Measurements from ENCODE around the gene FGF21.

Gene FGF21

DNA sequence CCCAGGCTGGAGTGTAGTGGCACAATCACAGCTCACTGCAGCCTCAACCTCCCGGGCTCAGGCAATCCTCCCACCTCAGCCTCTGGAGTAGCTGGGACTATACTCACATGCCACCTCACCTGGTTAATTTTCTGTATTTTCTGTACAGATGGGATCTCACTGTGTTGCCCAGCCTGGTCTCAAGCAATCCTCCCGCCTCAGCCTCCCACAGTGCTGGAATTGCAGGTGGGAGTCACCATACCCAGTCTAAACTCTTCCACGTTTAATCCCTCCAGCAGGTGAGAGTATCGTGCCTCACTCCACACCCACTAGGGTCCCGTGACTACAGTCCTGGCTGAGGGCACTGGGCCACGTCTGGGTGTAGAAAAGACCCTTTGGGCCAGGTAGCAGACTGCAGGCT, 39.0 kb downstream of the FGF21 start:
- Histone ChIP-seq H3K4me1 (ENCODE audit: control insufficient read depth, insufficient read depth, low read length) (no peaks in the 10 kb centered on the region), H3K27me3 (ENCODE audit: control insufficient read depth, insufficient read depth, low read length) (no peaks in the 10 kb centered on the region), H3K4me3 (ENCODE audit: low read length) (no peak overlapping the region), H3K9ac (ENCODE audit: low read length) (no peak overlapping the region), H3K27ac (ENCODE audit: low read depth, low read length) (peak overlapping the region; percentile 84), H3K36me3 (ENCODE audit: control insufficient read depth, insufficient read depth, low read length) (no peaks in the 10 kb centered on the region)

- Histone ChIP-seq H3K27ac (ENCODE audit: low read depth, low read length) (peak overlapping the region; percentile 84), H3K9ac (ENCODE audit: low read length) (peak overlapping the region; percentile 25), H3K4me1 (ENCODE audit: control insufficient read depth, insufficient read depth, low read length) (no peaks in the 10 kb centered on the region), H3K36me3 (ENCODE audit: control insufficient read depth, insufficient read depth, low read length) (no peaks in the 10 kb centered on the region), H3K27me3 (ENCODE audit: control insufficient read depth, insufficient read depth, low read length) (no peaks in the 10 kb centered on the region), H3K4me3 (ENCODE audit: low read length) (peak overlapping the region; percentile 90)
These were observed 39.8 kb downstream of the FGF21 start for GRCh38 chr19:48795055-48795684.

DNA sequence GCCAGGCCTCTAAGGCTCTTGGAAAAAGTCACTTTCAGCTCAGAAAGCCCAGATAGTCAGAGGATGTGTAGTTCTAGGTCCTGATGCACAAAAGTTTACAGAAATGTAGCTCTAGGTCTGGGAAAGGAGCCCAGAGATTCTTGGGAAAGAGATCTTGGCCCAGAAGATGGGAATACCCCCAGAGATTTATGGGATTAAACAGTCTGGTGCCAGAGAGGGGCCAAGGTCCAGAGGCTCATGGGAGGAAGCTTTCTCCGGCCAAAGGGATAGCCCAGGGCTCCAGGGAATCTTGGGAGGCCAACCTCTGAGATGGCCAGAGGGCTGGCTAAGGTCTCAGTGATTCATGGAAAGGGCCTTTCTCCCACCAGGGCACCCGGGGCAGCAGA, 40.4 kb downstream of the FGF21 start:
- H3K27me3 ChIP-seq (ENCODE audit: control insufficient read depth, insufficient read depth, low read length) = no peaks in the 10 kb centered on the region
- peak overlapping the region; percentile 84 for H3K27ac ChIP-seq (ENCODE audit: low read depth, low read length)
- no peaks in the 10 kb centered on the region for H3K4me1 ChIP-seq (ENCODE audit: control insufficient read depth, insufficient read depth, low read length)
- H3K4me3 ChIP-seq (ENCODE audit: low read length) = no peak overlapping the region
- no peak overlapping the region for H3K9ac ChIP-seq (ENCODE audit: low read length)
- H3K36me3 ChIP-seq (ENCODE audit: control insufficient read depth, insufficient read depth, low read length) = no peaks in the 10 kb centered on the region

GRCh38 chr19:48796298-48797083, 41.2 kb downstream of the FGF21 start:
- H3K9ac ChIP-seq (ENCODE audit: low read length) = no peak overlapping the region
- H3K36me3 ChIP-seq (ENCODE audit: control insufficient read depth, insufficient read depth, low read length) = no peaks in the 10 kb centered on the region
- H3K27ac ChIP-seq (ENCODE audit: low read depth, low read length) = peak overlapping the region; percentile 84
- no peak overlapping the region for H3K4me3 ChIP-seq (ENCODE audit: low read length)
- H3K4me1 ChIP-seq (ENCODE audit: control insufficient read depth, insufficient read depth, low read length) = no peaks in the 10 kb centered on the region
- H3K27me3 ChIP-seq (ENCODE audit: control insufficient read depth, insufficient read depth, low read length) = no peaks in the 10 kb centered on the region

DNA sequence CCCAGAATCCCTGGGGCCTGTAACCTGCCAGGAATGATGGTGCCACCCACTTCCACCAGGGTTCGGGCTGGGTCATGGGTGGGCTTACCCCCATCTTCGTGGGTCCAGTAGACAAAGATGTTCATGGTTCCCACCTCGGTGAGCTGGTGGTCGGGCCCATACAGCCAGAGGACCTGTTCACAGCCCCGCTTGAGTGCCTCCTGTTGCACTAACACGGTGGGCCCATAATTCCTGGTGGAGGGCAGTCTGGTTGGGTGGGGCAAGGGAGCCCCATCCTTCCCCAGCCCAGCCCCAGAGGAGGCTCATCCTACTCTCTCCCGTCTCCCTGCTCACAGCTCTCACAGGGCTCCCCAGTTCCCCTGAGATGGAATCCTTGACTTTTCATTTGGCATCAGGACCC, 41.8 kb downstream of the FGF21 start:
- Histone ChIP-seq H3K4me1 (ENCODE audit: control insufficient read depth, insufficient read depth, low read length) (no peaks in the 10 kb centered on the region), H3K9ac (ENCODE audit: low read length) (no peak overlapping the region), H3K27me3 (ENCODE audit: control insufficient read depth, insufficient read depth, low read length) (no peaks in the 10 kb centered on the region), H3K27ac (ENCODE audit: low read depth, low read length) (no peak overlapping the region), H3K36me3 (ENCODE audit: control insufficient read depth, insufficient read depth, low read length) (no peaks in the 10 kb centered on the region), H3K4me3 (ENCODE audit: low read length) (no peak overlapping the region)

DNA sequence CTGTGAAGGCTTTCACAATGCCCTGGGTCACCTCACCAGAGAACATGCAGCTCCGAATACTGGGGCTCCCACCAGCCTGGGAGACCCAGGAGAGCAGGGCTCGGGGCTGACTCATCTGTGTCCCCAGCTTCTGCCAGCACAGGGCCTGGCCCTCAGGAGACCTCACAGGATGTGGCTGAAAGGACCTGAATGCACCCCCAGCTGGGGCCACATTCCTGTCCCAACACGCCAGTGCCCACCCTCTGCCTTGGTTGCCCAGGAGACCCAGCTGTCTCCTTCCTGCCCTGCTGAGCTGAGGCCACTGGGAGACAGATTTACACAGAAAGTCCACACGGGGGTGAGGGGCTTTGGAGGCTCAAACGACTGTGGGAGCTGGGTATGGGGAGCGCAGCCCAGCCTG, 43.6 kb downstream of the FGF21 start:
- Histone ChIP-seq H3K36me3 (ENCODE audit: control insufficient read depth, insufficient read depth, low read length) (no peaks in the 10 kb centered on the region), H3K27me3 (ENCODE audit: control insufficient read depth, insufficient read depth, low read length) (no peaks in the 10 kb centered on the region), H3K4me1 (ENCODE audit: control insufficient read depth, insufficient read depth, low read length) (no peaks in the 10 kb centered on the region), H3K4me3 (ENCODE audit: low read length) (no peak overlapping the region), H3K27ac (ENCODE audit: low read depth, low read length) (no peak overlapping the region), H3K9ac (ENCODE audit: low read length) (no peak overlapping the region)

DNA sequence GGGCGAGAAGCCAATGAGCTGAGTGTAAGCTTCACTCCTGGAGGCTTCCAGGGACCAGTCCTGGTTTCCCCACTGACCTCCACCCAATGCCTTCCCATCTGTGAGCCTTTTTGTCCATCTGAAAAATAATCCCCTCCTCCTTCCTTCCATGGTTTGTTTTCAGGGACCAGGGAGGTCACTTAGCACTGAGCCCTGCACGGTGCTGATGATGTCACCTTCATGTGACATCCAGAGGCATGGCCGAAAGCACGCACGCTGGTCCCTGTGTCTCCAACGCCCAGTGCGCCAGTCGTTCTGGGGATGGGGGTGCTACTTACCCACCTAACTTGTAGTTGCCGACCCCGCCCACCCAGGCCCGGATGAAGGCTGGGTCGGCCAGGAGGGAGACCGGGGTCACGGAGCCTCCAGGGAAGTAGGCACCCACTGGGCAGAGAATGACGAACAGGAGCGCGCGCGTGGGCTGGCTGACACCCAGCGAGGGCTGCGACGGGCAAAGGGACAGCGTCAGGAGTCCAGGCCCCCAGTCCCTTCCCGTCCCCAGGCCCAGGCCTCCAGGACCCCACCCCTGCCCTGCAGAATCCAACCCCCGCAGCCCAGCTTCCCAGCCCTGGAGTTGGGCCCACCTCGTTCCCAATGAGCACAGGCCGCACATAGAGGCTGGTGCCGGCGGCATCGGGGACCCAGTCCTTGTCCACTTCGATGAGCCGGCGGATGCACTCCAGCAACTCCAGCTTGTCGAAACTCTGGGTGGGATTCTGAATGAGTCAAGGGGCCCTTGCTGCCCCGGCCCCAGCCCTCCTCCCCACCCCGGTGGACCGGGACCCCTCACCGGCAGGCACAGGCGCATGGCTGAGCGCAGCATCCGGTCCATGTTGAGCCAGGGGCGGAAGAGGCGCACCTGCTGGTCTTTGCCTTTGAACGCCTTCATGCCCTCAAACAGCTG, 44.3 kb downstream of the FGF21 start:
- Histone ChIP-seq H3K9ac (ENCODE audit: low read length) (no peak overlapping the region), H3K36me3 (ENCODE audit: control insufficient read depth, insufficient read depth, low read length) (no peaks in the 10 kb centered on the region), H3K4me1 (ENCODE audit: control insufficient read depth, insufficient read depth, low read length) (no peaks in the 10 kb centered on the region), H3K4me3 (ENCODE audit: low read length) (no peak overlapping the region), H3K27ac (ENCODE audit: low read depth, low read length) (no peak overlapping the region), H3K27me3 (ENCODE audit: control insufficient read depth, insufficient read depth, low read length) (no peaks in the 10 kb centered on the region)

- H3K27ac ChIP-seq (ENCODE audit: low read depth, low read length) = no peak overlapping the region
These were observed 47.3 kb downstream of the FGF21 start for GRCh38 chr19:48802623-48803022.

GRCh38 chr19:48804496-48804895, 49.2 kb downstream of the FGF21 start:
- no peaks in the 10 kb centered on the region for H3K27me3 ChIP-seq (ENCODE audit: control insufficient read depth, insufficient read depth, low read length)
- no peaks in the 10 kb centered on the region for H3K4me1 ChIP-seq (ENCODE audit: control insufficient read depth, insufficient read depth, low read length)
- H3K9ac ChIP-seq (ENCODE audit: low read length) = no peak overlapping the region
- no peak overlapping the region for H3K4me3 ChIP-seq (ENCODE audit: low read length)
- H3K36me3 ChIP-seq (ENCODE audit: control insufficient read depth, insufficient read depth, low read length) = no peaks in the 10 kb centered on the region
- H3K27ac ChIP-seq (ENCODE audit: low read depth, low read length) = no peak overlapping the region

More at GRCh38 chr19:48802623-48803022, 47.3 kb downstream of the FGF21 start:
- Histone ChIP-seq H3K27me3 (ENCODE audit: control insufficient read depth, insufficient read depth, low read length) (no peaks in the 10 kb centered on the region), H3K36me3 (ENCODE audit: control insufficient read depth, insufficient read depth, low read length) (no peaks in the 10 kb centered on the region), H3K4me3 (ENCODE audit: low read length) (no peak overlapping the region), H3K9ac (ENCODE audit: low read length) (no peak overlapping the region), H3K4me1 (ENCODE audit: control insufficient read depth, insufficient read depth, low read length) (no peaks in the 10 kb centered on the region)

DNA sequence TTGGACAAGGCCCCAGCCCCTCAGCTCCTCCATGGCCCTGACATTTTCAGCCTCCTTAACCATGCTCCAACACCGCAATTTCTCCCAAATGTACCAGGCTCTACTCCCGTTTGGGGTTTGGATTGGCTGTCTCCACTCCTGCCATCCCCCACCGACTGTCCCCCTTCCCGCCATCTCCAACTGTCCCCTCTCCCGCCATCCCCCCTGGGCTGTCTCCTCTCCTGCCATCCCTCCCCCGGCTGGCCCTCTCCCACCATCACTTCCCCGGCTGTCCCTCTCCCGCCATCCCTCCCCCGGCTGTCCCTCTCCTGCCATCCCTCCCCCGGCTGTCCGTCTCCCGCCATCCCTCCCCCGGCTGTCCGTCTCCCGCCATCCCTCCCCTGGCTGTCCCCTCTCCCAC, 50.1 kb downstream of the FGF21 start:
- Histone ChIP-seq H3K36me3 (ENCODE audit: control insufficient read depth, insufficient read depth, low read length) (no peaks in the 10 kb centered on the region), H3K27ac (ENCODE audit: low read depth, low read length) (no peak overlapping the region), H3K27me3 (ENCODE audit: control insufficient read depth, insufficient read depth, low read length) (no peaks in the 10 kb centered on the region), H3K9ac (ENCODE audit: low read length) (no peak overlapping the region), H3K4me3 (ENCODE audit: low read length) (no peak overlapping the region), H3K4me1 (ENCODE audit: control insufficient read depth, insufficient read depth, low read length) (no peaks in the 10 kb centered on the region)

- Histone ChIP-seq H3K4me3 (ENCODE audit: low read length) (no peak overlapping the region), H3K27ac (ENCODE audit: low read depth, low read length) (no peak overlapping the region), H3K9ac (ENCODE audit: low read length) (no peak overlapping the region), H3K4me1 (ENCODE audit: control insufficient read depth, insufficient read depth, low read length) (no peaks in the 10 kb centered on the region), H3K27me3 (ENCODE audit: control insufficient read depth, insufficient read depth, low read length) (no peaks in the 10 kb centered on the region), H3K36me3 (ENCODE audit: control insufficient read depth, insufficient read depth, low read length) (no peaks in the 10 kb centered on the region)
These were observed 51.1 kb downstream of the FGF21 start for GRCh38 chr19:48806518-48806817.

- Histone ChIP-seq H3K27ac (ENCODE audit: low read depth, low read length) (no peak overlapping the region), H3K4me1 (ENCODE audit: control insufficient read depth, insufficient read depth, low read length) (no peaks in the 10 kb centered on the region), H3K27me3 (ENCODE audit: control insufficient read depth, insufficient read depth, low read length) (no peaks in the 10 kb centered on the region), H3K9ac (ENCODE audit: low read length) (peak overlapping the region; percentile 11), H3K36me3 (ENCODE audit: control insufficient read depth, insufficient read depth, low read length) (no peaks in the 10 kb centered on the region), H3K4me3 (ENCODE audit: low read length) (no peak overlapping the region)
These were observed 51.7 kb downstream of the FGF21 start for GRCh38 chr19:48806818-48807589.
